GM12891 (cell line): Measurements from ENCODE around the gene TRNP1.

Source experiments
- POLR2A ChIP-seq: IDR thresholded peaks from 2 replicates; pipeline ENCODE4 v1.6.1; 2011; ENCODE audit warnings: low read depth, low read length, control low read depth
- POLR2AphosphoS5 ChIP-seq: IDR thresholded peaks from 2 replicates; pipeline ENCODE4 v1.6.1; 2011; ENCODE audit warnings: low read depth, low read length, control low read depth
- SPI1 ChIP-seq: IDR thresholded peaks from 2 replicates; pipeline ENCODE4 v1.6.1; 2011; ENCODE audit warnings: low read depth, low read length, control low read depth

GRCh38 chr1:26945728-26946127, 47.8 kb upstream of the TRNP1 start:
- TF ChIP-seq POLR2A (no peak), SPI1 (no peak), POLR2AphosphoS5 (no peak)
